ENCODE measurements around the gene CELSR1.
"Not testable (repeated sequence)": the region's sequence is repeated elsewhere in the genome, so short reads cannot be mapped to it uniquely, and the experiment has no call there.

The CELSR1 gene

GRCh38 chr22:46484861-46485595, 52.4 kb downstream of the CELSR1 start:
- DNase-seq (ENCODE audit: low read depth in 2 of 2) = no peak

GRCh38 chr22:46484156-46484860, 53.1 kb downstream of the CELSR1 start:
- DNase-seq (ENCODE audit: low read depth in 2 of 2) = no peak

GRCh38 chr22:46483353-46483752, 54.1 kb downstream of the CELSR1 start:
- no peak for DNase-seq (ENCODE audit: low read depth in 2 of 2)

GRCh38 chr22:46482056-46482675, 55.3 kb downstream of the CELSR1 start:
- no peak for DNase-seq (ENCODE audit: low read depth in 2 of 2)

- no peak for DNase-seq (ENCODE audit: low read depth in 2 of 2)
Observed at GRCh38 chr22:46481386-46481785, 56.0 kb downstream of the CELSR1 start.

GRCh38 chr22:46480396-46480795, 57.0 kb downstream of the CELSR1 start:
- DNase-seq (ENCODE audit: low read depth in 2 of 2) = no peak

- DNase-seq (ENCODE audit: low read depth in 2 of 2) = no peak
Observed at GRCh38 chr22:46479046-46479445, 58.4 kb downstream of the CELSR1 start.

- DNase-seq (ENCODE audit: low read depth in 2 of 2) = no peak
Observed at GRCh38 chr22:46478083-46478551, 59.3 kb downstream of the CELSR1 start.

GRCh38 chr22:46476547-46476941, 60.9 kb downstream of the CELSR1 start:
- no peak for DNase-seq (ENCODE audit: low read depth in 2 of 2)

GRCh38 chr22:46473896-46474557, 63.4 kb downstream of the CELSR1 start:
- no peak for DNase-seq (ENCODE audit: low read depth in 2 of 2)

- DNase-seq (ENCODE audit: low read depth in 2 of 2) = no peak
Observed at GRCh38 chr22:46473021-46473779, 64.2 kb downstream of the CELSR1 start.

GRCh38 chr22:46472722-46473016, 64.8 kb downstream of the CELSR1 start:
- no peak for DNase-seq (ENCODE audit: low read depth in 2 of 2)

- no peak for DNase-seq (ENCODE audit: low read depth in 2 of 2)
Observed at GRCh38 chr22:46471901-46472721, 65.3 kb downstream of the CELSR1 start.

GRCh38 chr22:46471330-46471729, 66.1 kb downstream of the CELSR1 start:
- DNase-seq (ENCODE audit: low read depth in 2 of 2) = not testable (repeated sequence)

GRCh38 chr22:46469711-46470110, 67.7 kb downstream of the CELSR1 start:
- DNase-seq (ENCODE audit: low read depth in 2 of 2) = no peak

GRCh38 chr22:46467006-46467405, 70.4 kb downstream of the CELSR1 start:
- no peak for DNase-seq (ENCODE audit: low read depth in 2 of 2)

GRCh38 chr22:46466255-46466676, 71.2 kb downstream of the CELSR1 start:
- DNase-seq (ENCODE audit: low read depth in 2 of 2) = no peak

GRCh38 chr22:46465793-46466192, 71.6 kb downstream of the CELSR1 start:
- DNase-seq (ENCODE audit: low read depth in 2 of 2) = no peak

GRCh38 chr22:46465345-46465720, 72.1 kb downstream of the CELSR1 start:
- no peak for DNase-seq (ENCODE audit: low read depth in 2 of 2)

- no peak for DNase-seq (ENCODE audit: low read depth in 2 of 2)
Observed at GRCh38 chr22:46464701-46465344, 72.6 kb downstream of the CELSR1 start.
